ENCODE data around the gene NCBP2. TPM values are rescaled to one million over a fixed set of nuclear protein-coding genes. Genes with fewer than 3 reads are reported as not detected.

The NCBP2 gene
- total RNA-seq, 2 donors from 2014 or later = 35.4 to 38.2 TPM

DNA sequence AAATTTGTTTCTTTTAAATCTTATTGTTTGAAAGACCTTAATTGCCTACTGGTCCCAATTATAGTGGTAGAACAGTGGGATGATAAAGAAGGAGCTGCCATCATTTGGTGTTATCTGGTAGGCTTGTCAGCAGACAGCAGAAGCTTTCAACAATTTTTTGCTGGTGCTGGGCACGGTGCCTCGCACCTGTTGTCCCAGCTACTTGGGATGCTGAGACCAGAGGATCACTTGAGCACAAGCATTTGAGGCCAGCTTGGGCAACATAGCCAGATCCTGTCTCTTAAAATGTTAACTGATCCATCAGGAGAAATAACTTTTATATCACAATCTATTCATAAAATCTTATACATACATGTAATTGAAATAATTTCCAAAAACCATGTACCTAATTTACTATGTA is 38.6 kb downstream of the NCBP2 start:
- Histone ChIP-seq H3K4me3 (no peak overlapping the region), H3K4me1 (replicated peaks) (no peaks in the 10 kb centered on the region), H3K9me3 (no peaks in the 10 kb centered on the region), H3K36me3 (peaks cover 0 to 7% of the 10 kb centered on the region in 2 donors), H3K27me3 (replicated peaks; ENCODE audit: insufficient read depth) (no peaks in the 10 kb centered on the region), H3K27ac (no peak overlapping the region)
- DNase-seq (ENCODE audit: low spot score) = no peak
- TF ChIP-seq, protein P1, sequence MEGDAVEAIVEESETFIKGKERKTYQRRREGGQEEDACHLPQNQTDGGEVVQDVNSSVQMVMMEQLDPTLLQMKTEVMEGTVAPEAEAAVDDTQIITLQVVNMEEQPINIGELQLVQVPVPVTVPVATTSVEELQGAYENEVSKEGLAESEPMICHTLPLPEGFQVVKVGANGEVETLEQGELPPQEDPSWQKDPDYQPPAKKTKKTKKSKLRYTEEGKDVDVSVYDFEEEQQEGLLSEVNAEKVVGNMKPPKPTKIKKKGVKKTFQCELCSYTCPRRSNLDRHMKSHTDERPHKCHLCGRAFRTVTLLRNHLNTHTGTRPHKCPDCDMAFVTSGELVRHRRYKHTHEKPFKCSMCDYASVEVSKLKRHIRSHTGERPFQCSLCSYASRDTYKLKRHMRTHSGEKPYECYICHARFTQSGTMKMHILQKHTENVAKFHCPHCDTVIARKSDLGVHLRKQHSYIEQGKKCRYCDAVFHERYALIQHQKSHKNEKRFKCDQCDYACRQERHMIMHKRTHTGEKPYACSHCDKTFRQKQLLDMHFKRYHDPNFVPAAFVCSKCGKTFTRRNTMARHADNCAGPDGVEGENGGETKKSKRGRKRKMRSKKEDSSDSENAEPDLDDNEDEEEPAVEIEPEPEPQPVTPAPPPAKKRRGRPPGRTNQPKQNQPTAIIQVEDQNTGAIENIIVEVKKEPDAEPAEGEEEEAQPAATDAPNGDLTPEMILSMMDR (IDR thresholded peaks at IDR 0.05) = no peak
- TF ChIP-seq POLR2AphosphoS5 (IDR thresholded peaks at IDR 0.05) (no peak), POLR2A (IDR thresholded peaks at IDR 0.05) (no peak)
- intact Hi-C loops (cut with DNase I) = no loop called here
- WGBS = 91% methylated on average over 2 of the region's 2 CpGs

DNA sequence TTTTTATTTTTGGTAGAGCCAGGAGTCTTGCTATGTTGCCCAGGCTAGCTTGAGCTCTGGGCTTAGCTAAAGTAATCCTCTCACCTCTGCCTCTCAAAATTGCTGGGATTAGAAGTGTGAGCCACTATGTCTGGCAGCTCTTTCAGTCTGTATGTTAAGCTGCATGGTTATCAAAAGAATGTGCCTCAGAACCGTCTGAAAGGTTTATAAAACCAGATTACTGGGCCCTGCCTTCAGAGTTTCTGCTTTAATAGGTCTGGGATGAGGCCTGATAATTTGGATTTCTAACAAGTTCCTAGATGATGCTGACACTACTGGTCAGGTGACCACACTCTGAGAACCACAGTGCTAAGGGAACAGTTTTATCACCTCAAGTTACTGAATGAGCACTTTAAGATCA is 40.0 kb downstream of the NCBP2 start:
- intact Hi-C loops (cut with DNase I) = no loop called here
- Histone ChIP-seq H3K36me3 (peaks cover 0 to 7% of the 10 kb centered on the region in 2 donors), H3K27ac (no peak overlapping the region), H3K9me3 (no peaks in the 10 kb centered on the region), H3K4me3 (no peak overlapping the region), H3K4me1 (replicated peaks) (no peaks in the 10 kb centered on the region), H3K27me3 (replicated peaks; ENCODE audit: insufficient read depth) (no peaks in the 10 kb centered on the region)
- TF ChIP-seq POLR2AphosphoS5 (IDR thresholded peaks at IDR 0.05) (no peak), POLR2A (IDR thresholded peaks at IDR 0.05) (no peak)
- TF ChIP-seq, protein P1 (IDR thresholded peaks at IDR 0.05) = no peak
- no peak for DNase-seq (ENCODE audit: low spot score)
- WGBS = 80% methylated on average over 1 of the region's 1 CpG

DNA sequence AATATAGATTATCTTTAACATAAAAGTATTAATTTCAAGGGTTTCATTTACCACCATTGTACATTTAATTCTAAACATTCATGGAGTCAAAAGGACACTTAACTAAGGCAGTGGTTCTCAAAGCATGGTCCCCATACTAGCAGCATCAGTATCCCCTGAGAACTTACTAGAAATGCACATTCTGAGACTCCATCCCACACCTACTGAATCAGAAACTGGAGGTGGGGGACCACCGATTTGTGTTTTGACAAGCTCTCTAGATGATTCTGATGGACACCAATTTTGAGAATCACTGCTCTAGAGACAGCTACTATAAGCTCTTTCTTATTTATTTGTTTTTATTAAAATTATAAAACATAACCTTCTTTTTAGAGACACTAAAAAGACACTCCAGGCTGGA is 40.6 kb downstream of the NCBP2 start:
- Histone ChIP-seq H3K36me3 (peaks cover 0 to 7% of the 10 kb centered on the region in 2 donors), H3K4me3 (no peak overlapping the region), H3K27ac (no peak overlapping the region), H3K4me1 (replicated peaks) (no peaks in the 10 kb centered on the region), H3K9me3 (no peaks in the 10 kb centered on the region), H3K27me3 (replicated peaks; ENCODE audit: insufficient read depth) (no peaks in the 10 kb centered on the region)
- intact Hi-C loops (cut with DNase I) = no loop called here
- no peak for DNase-seq (ENCODE audit: low spot score)
- 94% methylated on average over 1 of the region's 1 CpG for WGBS
- TF ChIP-seq POLR2A (IDR thresholded peaks at IDR 0.05) (no peak), POLR2AphosphoS5 (IDR thresholded peaks at IDR 0.05) (no peak)
- TF ChIP-seq, protein P1 (IDR thresholded peaks at IDR 0.05) = no peak

DNA sequence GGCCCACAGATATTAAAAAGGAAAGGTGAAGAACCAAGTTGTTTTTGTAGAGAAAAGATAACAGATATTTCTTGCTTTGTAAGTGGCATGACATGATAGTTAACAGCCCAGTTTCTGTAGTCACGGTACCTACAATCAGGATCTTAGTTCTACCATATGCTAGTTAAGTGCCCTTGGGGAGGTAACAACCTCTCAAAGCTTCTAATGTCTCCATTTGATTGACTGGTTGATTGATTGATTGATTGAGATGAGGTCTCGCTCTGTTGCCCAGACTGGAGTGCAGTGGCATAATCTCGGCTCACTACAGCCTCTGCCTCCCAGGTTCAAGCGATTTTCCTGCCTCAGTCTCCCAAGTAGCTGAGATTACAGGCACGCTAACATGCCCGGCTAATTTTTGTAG is 46.1 kb downstream of the NCBP2 start:
- intact Hi-C loops (cut with DNase I) = no loop called here
- no peaks in the 10 kb centered on the region for H3K36me3 ChIP-seq
- H3K4me1 ChIP-seq (replicated peaks) = no peaks in the 10 kb centered on the region
- no peak for DNase-seq (ENCODE audit: low spot score)
- H3K27ac ChIP-seq = no peak overlapping the region
- no peaks in the 10 kb centered on the region for H3K27me3 ChIP-seq (replicated peaks; ENCODE audit: insufficient read depth)
- TF ChIP-seq, protein P1 (IDR thresholded peaks at IDR 0.05) = no peak
- TF ChIP-seq POLR2AphosphoS5 (IDR thresholded peaks at IDR 0.05) (no peak), POLR2A (IDR thresholded peaks at IDR 0.05) (no peak)
- WGBS = 93% methylated on average over 6 of the region's 6 CpGs
- H3K4me3 ChIP-seq = no peak overlapping the region
- no peaks in the 10 kb centered on the region for H3K9me3 ChIP-seq

DNA sequence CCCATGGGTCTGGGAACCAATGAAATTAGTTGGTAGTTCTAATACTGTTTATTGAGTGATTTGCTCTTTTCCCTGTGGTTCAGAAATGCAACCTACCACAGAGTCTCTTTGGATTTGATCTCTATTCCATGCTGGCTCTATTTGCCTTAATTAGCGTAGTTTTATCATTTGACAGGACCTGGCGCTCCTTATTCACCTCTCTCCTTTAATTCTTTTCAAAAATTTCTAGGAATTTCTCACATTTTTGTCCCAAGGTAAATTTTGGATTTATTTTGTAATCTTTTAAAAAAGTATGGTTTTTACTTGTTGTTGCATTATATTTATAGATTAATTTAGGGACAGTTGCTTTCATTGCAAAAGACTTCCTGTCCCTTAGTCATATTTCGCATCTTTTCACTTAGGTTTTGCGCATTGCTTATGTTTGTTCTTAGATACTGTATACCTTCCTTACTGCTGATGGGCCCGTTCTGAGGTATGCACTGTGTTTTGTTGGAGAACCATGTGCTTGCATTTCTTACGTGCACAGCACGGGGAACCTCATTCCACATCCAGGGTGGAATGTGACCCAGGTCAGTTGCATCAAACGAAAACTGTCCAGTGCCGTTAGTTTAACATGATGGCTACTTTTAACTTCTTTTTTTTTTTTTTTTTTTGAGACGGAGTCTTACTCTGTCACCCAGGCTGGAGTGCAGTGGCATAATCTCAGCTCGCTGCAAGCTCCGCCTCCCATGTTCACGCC is 47.6 kb downstream of the NCBP2 start:
- Histone ChIP-seq H3K9me3 (no peaks in the 10 kb centered on the region), H3K4me3 (no peak overlapping the region), H3K27ac (no peak overlapping the region), H3K36me3 (no peaks in the 10 kb centered on the region), H3K4me1 (replicated peaks) (no peaks in the 10 kb centered on the region), H3K27me3 (replicated peaks; ENCODE audit: insufficient read depth) (no peaks in the 10 kb centered on the region)
- WGBS = 93% methylated on average over 13 of the region's 13 CpGs
- no peak for DNase-seq (ENCODE audit: low spot score)
- intact Hi-C loops (cut with DNase I) = no loop called here
- TF ChIP-seq POLR2AphosphoS5 (IDR thresholded peaks at IDR 0.05) = no peak
- TF ChIP-seq POLR2A (IDR thresholded peaks at IDR 0.05) = no peak
- TF ChIP-seq, protein P1 (IDR thresholded peaks at IDR 0.05) = no peak

Measured in prostate gland (tissue), 2 donors.